T-helper 17 cell (primary cell): ENCODE data around the gene GRB2. TPM values are rescaled to one million over a fixed set of nuclear protein-coding genes. Genes with fewer than 3 reads are reported as not detected.

Source experiments
- ATAC-seq: fragments of 150-1000 bp; cut with Tn5 transposase; 2 replicates; pipeline ENCODE4 v1.10.0; 2021; ENCODE audit warnings: mild to moderate bottlenecking, moderate library complexity
- DNase-seq, 3 donors: peaks; one replicate each; pipeline versions ENCODE4 v3.0.0 to v3.0.0-alpha.2; 2020 to 2021
- H3K9me3 ChIP-seq: one replicate; pipeline ENCODE4 v1.7.0; 2013; ENCODE audit warnings: low read length, mild to moderate bottlenecking; ENCODE audit not compliant: control insufficient read depth, poor library complexity, severe bottlenecking
- H3K27ac Mint-ChIP-seq: one replicate; pipeline ENCODE4 v1.8.0; 2022; ENCODE audit warnings: mild to moderate bottlenecking, moderate library complexity, mixed read lengths
- H3K27me3 Mint-ChIP-seq: one replicate; pipeline ENCODE4 v1.8.0; 2022; ENCODE audit warnings: mixed read lengths
- H3K36me3 Mint-ChIP-seq: one replicate; pipeline ENCODE4 v1.8.0; 2022; ENCODE audit warnings: low read depth, mixed read lengths
- H3K4me1 Mint-ChIP-seq: one replicate; pipeline ENCODE4 v1.8.0; 2022; ENCODE audit warnings: mild to moderate bottlenecking, mixed read lengths
- H3K4me3 Mint-ChIP-seq: one replicate; pipeline ENCODE4 v1.8.0; 2022; ENCODE audit warnings: mild to moderate bottlenecking, moderate library complexity, mixed read lengths
- total RNA-seq, 4 donors: library from RNA in 2 of 4; stranded (reverse) in 2 of 4; gene quantifications; one replicate each; pipeline ENCODE4 v1.2.3 and lab custom pipeline; 2022 to 2026

GRB2 gene
- total RNA-seq, 2 donors from 2014 or later = 112 to 117 TPM

DNA sequence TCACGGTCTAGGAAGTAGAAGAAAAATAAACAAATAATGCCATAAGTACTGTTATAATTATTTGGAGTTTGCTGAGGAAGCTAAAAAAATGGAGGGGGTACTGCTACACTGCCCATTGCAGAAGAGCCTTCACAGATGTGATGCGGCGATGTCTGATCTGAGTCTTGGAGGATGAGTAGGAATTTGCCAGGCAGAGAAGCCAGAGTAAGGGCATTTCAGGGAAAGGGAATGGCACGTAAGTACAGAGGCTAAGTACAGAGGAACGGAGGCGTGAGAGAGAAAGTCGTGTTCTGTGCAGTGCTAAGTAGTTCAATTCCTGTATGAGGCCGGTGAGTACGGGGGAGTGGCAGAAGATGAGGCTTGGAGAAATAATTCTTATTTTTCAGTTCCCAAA, 741 bp upstream of the GRB2 start:
- no peak for ATAC-seq
- DNase-seq = no peak
- Mint-ChIP-seq H3K4me1 (peaks cover 34% of the 10 kb centered on the region), H3K36me3 (no peaks in the 10 kb centered on the region), H3K4me3 (peak overlapping the region; percentile 100), H3K27ac (peak overlapping the region; percentile 94), H3K27me3 (no peaks in the 10 kb centered on the region)
- H3K9me3 ChIP-seq = no peaks in the 10 kb centered on the region

GRCh38 chr17:75404731-75405364, 630 bp downstream of the GRB2 start:
- ATAC-seq (peak; percentile 38), DNase-seq (peak; percentile 21 to 31 (median 27))
- peaks cover 36% of the 10 kb centered on the region for H3K4me1 Mint-ChIP-seq
- H3K27ac Mint-ChIP-seq = peak overlapping the region; percentile 94
- no peaks in the 10 kb centered on the region for H3K9me3 ChIP-seq
- peak overlapping the region; percentile 100 for H3K4me3 Mint-ChIP-seq
- H3K36me3 Mint-ChIP-seq = no peaks in the 10 kb centered on the region
- no peaks in the 10 kb centered on the region for H3K27me3 Mint-ChIP-seq

GRCh38 chr17:75404223-75404730, 1.2 kb downstream of the GRB2 start:
- no peaks in the 10 kb centered on the region for H3K9me3 ChIP-seq
- DNase-seq (peak; percentile 20 to 22 (median 21)), ATAC-seq (peak; percentile 25)
- Mint-ChIP-seq H3K27me3 (no peaks in the 10 kb centered on the region), H3K27ac (peak overlapping the region; percentile 94), H3K36me3 (no peaks in the 10 kb centered on the region), H3K4me1 (peaks cover 40% of the 10 kb centered on the region), H3K4me3 (peak overlapping the region; percentile 100)

- H3K36me3 Mint-ChIP-seq = no peaks in the 10 kb centered on the region
- H3K9me3 ChIP-seq = no peaks in the 10 kb centered on the region
- no peaks in the 10 kb centered on the region for H3K27me3 Mint-ChIP-seq
- ATAC-seq (no peak), DNase-seq (no peak)
- peaks cover 43% of the 10 kb centered on the region for H3K4me1 Mint-ChIP-seq
- peak overlapping the region; percentile 94 for H3K27ac Mint-ChIP-seq
- H3K4me3 Mint-ChIP-seq = peak overlapping the region; percentile 83
Observed at GRCh38 chr17:75403131-75403530, 2.3 kb downstream of the GRB2 start.

DNA sequence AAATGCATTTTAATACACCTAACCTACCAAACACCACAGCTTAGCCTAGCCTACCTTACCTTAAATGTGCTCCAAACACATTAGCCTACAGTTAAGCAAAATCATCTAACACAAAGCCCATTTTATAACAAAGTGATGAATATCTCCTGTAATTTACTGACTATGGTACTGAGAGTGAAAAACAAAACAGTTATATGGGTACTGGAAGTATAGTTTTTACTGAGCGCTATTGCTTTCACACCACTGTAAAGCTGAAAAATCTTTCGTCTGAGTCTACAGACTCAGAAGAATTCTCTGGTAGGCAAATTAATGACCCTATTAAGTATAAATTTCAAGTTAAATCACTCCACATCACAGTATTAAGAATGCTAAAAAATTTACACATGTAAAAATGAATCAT, 3.5 kb downstream of the GRB2 start:
- Mint-ChIP-seq H3K27me3 (no peaks in the 10 kb centered on the region), H3K36me3 (no peaks in the 10 kb centered on the region), H3K4me1 (peaks cover 45% of the 10 kb centered on the region), H3K4me3 (peak overlapping the region; percentile 45), H3K27ac (no peak overlapping the region)
- H3K9me3 ChIP-seq = no peaks in the 10 kb centered on the region
- DNase-seq (no peak), ATAC-seq (no peak)

DNA sequence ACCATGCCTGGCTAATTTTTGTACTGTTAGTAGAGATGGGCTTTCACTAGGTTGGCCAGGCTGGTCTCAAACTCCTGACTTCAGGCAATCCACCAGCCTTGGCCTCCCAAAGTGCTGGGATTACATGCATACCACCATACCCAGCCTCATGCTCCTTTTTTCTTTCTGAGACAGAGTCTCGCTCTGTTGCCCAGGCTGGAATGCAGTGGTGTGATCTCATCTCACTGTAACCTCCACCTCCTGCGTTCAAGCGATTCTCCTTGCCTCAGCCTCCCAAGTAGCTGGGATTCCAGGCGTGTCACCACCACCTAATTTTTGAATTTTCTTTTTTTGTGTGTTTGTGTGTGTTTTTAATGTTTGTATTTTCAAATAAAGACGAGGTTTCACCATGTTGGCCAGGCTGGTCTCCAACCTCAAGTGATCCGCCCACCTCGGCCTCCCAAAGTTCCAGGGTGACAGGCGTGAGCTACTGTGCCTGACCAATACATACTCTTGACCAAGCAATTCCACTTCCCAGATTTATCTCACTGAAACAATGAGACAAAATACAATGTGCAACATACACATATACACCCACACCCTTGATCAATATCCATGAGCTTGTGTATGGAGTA, 5.0 kb downstream of the GRB2 start:
- Mint-ChIP-seq H3K27me3 (no peaks in the 10 kb centered on the region), H3K4me3 (peak overlapping the region; percentile 33), H3K27ac (no peak overlapping the region), H3K36me3 (no peaks in the 10 kb centered on the region), H3K4me1 (peaks cover 47% of the 10 kb centered on the region)
- no peak for ATAC-seq
- no peak for DNase-seq
- H3K9me3 ChIP-seq = no peaks in the 10 kb centered on the region

GRCh38 chr17:75398279-75398678, 7.2 kb downstream of the GRB2 start:
- H3K9me3 ChIP-seq = no peaks in the 10 kb centered on the region
- ATAC-seq (no peak), DNase-seq (no peak)
- Mint-ChIP-seq H3K27me3 (no peaks in the 10 kb centered on the region), H3K36me3 (no peaks in the 10 kb centered on the region), H3K4me1 (peaks cover 57% of the 10 kb centered on the region), H3K4me3 (peak overlapping the region; percentile 45), H3K27ac (peak overlapping the region; percentile 29)

DNA sequence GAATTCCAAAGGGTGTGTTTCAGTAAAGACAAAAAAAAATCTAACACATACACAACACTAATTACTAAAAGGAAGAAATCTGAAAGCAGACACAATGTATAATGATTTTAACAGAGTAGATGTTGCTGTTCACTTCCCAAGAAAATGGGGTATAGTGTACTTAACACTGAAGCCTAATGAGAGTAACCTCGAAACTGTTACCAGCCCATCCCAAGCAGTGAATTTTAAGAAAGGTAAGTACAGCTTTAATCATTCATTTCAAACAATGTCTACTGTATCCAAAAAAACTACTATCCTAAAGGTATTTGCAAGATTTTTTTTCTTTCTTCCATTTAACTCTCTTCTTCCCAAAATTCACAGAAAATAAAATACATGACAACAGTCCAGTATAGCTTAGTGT, 8.3 kb downstream of the GRB2 start:
- H3K4me3 Mint-ChIP-seq = peak overlapping the region; percentile 47
- DNase-seq = no peak
- no peaks in the 10 kb centered on the region for H3K27me3 Mint-ChIP-seq
- no peak for ATAC-seq
- H3K36me3 Mint-ChIP-seq = peaks cover 2% of the 10 kb centered on the region
- H3K4me1 Mint-ChIP-seq = peaks cover 61% of the 10 kb centered on the region
- H3K9me3 ChIP-seq = no peaks in the 10 kb centered on the region
- H3K27ac Mint-ChIP-seq = peak overlapping the region; percentile 91

- Mint-ChIP-seq H3K36me3 (peaks cover 2% of the 10 kb centered on the region), H3K27ac (peak overlapping the region; percentile 91), H3K4me3 (no peak overlapping the region), H3K27me3 (no peaks in the 10 kb centered on the region), H3K4me1 (peaks cover 60% of the 10 kb centered on the region)
- no peaks in the 10 kb centered on the region for H3K9me3 ChIP-seq
- DNase-seq (no peak), ATAC-seq (no peak)
Observed at GRCh38 chr17:75396796-75397195, 8.7 kb downstream of the GRB2 start.

DNA sequence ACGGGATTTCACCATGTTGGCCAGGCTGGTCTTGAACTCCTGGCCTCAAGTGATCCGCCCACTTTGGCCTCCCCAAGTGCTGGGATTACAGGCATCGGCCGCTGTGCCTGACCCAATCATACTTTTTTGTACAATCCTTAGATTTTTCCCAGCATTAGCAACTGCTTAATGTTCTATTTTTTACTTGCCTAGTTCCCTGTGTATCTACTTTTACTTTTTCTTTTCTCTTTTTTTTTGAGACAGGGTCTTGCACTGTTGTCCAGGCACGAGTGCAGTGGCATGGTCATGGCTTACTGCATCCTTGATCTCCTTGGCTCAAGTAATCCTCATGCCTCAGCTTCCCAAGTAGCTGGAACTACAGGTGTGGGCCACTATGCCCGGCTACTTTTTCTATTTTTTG, 9.5 kb downstream of the GRB2 start:
- no peaks in the 10 kb centered on the region for H3K27me3 Mint-ChIP-seq
- peak overlapping the region; percentile 91 for H3K27ac Mint-ChIP-seq
- H3K9me3 ChIP-seq = no peaks in the 10 kb centered on the region
- no peak for ATAC-seq
- peak overlapping the region; percentile 39 for H3K4me3 Mint-ChIP-seq
- no peak for DNase-seq
- peaks cover 2% of the 10 kb centered on the region for H3K36me3 Mint-ChIP-seq
- peaks cover 60% of the 10 kb centered on the region for H3K4me1 Mint-ChIP-seq

GRCh38 chr17:75394332-75394918, 11.1 kb downstream of the GRB2 start:
- H3K4me1 Mint-ChIP-seq = peaks cover 62% of the 10 kb centered on the region
- no peaks in the 10 kb centered on the region for H3K9me3 ChIP-seq
- DNase-seq (no peak), ATAC-seq (peak; percentile 17)
- H3K4me3 Mint-ChIP-seq = peak overlapping the region; percentile 97
- no peaks in the 10 kb centered on the region for H3K27me3 Mint-ChIP-seq
- H3K36me3 Mint-ChIP-seq = peaks cover 2% of the 10 kb centered on the region
- H3K27ac Mint-ChIP-seq = peak overlapping the region; percentile 91

GRCh38 chr17:75393523-75394331, 11.8 kb downstream of the GRB2 start:
- H3K36me3 Mint-ChIP-seq = peaks cover 6% of the 10 kb centered on the region
- peaks cover 65% of the 10 kb centered on the region for H3K4me1 Mint-ChIP-seq
- H3K4me3 Mint-ChIP-seq = peak overlapping the region; percentile 97
- ATAC-seq = peak; percentile 89
- H3K27ac Mint-ChIP-seq = peak overlapping the region; percentile 91
- no peaks in the 10 kb centered on the region for H3K27me3 Mint-ChIP-seq
- no peaks in the 10 kb centered on the region for H3K9me3 ChIP-seq
- DNase-seq = peak; percentile 57 to 76 (median 69)

DNA sequence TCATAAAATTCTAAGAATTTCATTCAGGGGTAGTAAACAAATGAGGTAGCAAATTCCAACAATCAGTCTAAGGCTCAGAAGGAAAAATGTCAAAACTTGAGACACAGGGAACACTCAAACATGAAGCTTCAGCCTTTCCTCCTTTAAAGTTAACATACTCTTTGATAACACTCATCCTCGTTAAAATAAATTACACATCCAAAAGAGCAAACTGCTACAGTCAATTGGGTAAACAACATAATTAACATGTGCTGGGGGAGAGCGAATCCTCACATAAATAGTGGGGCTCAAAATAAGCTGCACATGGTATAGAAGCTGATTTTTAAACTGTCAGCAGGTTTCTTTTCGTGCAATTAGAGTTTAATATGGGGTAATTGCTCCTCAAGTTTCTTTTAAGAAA, 12.9 kb downstream of the GRB2 start:
- H3K9me3 ChIP-seq = no peaks in the 10 kb centered on the region
- peak overlapping the region; percentile 97 for H3K4me3 Mint-ChIP-seq
- DNase-seq = no peak
- peaks cover 6% of the 10 kb centered on the region for H3K36me3 Mint-ChIP-seq
- peak overlapping the region; percentile 91 for H3K27ac Mint-ChIP-seq
- H3K4me1 Mint-ChIP-seq = peaks cover 68% of the 10 kb centered on the region
- no peaks in the 10 kb centered on the region for H3K27me3 Mint-ChIP-seq
- ATAC-seq = no peak
